ENCODE data around the gene TMEM8B.
"Not testable (repeated sequence)": the region's sequence is repeated elsewhere in the genome, so short reads cannot be mapped to it uniquely, and the experiment has no call there.

Gene TMEM8B

DNA sequence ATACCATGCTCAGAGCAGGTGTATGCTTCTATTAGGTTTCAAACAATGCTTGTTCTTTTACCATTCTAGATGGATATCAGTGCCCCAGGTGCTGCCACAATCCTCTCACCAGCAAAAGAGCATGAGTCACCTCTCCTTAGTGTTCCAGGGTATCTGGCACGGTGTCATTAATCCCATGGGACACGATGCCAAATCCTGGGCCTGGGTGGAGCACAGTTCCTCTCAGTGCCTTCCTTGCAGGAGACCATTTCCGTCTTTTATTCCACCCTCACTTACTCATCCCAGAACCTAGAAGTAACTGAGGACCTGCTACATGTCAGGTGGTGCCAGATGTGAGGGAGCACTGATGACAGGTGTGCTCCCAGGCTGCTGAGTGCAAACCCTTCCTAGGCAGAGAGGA, 42.5 kb downstream of the TMEM8B start:
- no peak for DNase-seq (ENCODE audit: low read depth)
- H3K4me3 ChIP-seq (ENCODE audit: low read depth, low read length) = no peak overlapping the region

DNA sequence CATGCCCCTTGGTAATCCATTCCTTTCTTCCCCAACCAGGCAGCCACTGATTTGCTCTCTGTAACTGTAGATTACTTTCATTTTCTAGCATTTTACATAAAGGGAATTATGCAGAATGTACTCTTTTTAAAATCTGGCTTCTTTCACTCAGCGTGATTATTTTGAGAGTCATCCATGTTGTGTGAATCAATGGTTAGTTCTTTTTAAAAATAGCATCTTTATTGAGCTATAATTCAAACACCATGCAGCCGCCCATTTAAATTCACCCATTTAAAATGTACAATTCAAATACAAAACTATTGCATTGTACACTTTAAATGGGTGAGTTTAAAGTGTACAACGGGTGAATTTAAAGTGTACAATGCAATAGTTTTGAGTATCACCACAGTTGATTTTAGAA, 43.5 kb downstream of the TMEM8B start:
- no peak overlapping the region for H3K4me3 ChIP-seq (ENCODE audit: low read depth, low read length)
- DNase-seq (ENCODE audit: low read depth) = no peak
- TF ChIP-seq, protein P1, sequence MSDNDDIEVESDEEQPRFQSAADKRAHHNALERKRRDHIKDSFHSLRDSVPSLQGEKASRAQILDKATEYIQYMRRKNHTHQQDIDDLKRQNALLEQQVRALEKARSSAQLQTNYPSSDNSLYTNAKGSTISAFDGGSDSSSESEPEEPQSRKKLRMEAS (IDR thresholded peaks at IDR 0.05; ENCODE audit: low read depth, low read length) = no peak
- TF ChIP-seq POLR2A (IDR thresholded peaks at IDR 0.05; ENCODE audit: extremely low read depth, insufficient read length) = no peak
- TF ChIP-seq MYC (IDR thresholded peaks at IDR 0.05; ENCODE audit: low read depth, low read length) = no peak
- TF ChIP-seq, protein P2, sequence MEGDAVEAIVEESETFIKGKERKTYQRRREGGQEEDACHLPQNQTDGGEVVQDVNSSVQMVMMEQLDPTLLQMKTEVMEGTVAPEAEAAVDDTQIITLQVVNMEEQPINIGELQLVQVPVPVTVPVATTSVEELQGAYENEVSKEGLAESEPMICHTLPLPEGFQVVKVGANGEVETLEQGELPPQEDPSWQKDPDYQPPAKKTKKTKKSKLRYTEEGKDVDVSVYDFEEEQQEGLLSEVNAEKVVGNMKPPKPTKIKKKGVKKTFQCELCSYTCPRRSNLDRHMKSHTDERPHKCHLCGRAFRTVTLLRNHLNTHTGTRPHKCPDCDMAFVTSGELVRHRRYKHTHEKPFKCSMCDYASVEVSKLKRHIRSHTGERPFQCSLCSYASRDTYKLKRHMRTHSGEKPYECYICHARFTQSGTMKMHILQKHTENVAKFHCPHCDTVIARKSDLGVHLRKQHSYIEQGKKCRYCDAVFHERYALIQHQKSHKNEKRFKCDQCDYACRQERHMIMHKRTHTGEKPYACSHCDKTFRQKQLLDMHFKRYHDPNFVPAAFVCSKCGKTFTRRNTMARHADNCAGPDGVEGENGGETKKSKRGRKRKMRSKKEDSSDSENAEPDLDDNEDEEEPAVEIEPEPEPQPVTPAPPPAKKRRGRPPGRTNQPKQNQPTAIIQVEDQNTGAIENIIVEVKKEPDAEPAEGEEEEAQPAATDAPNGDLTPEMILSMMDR (IDR thresholded peaks at IDR 0.05; ENCODE audit: low read depth, low read length) = no peak

More for the DNA sequence above, 42.5 kb downstream of the TMEM8B start:
- no peak for TF ChIP-seq POLR2A (IDR thresholded peaks at IDR 0.05; ENCODE audit: extremely low read depth, insufficient read length)
- TF ChIP-seq MYC (IDR thresholded peaks at IDR 0.05; ENCODE audit: low read depth, low read length) = no peak
- TF ChIP-seq, protein P2 (IDR thresholded peaks at IDR 0.05; ENCODE audit: low read depth, low read length) = no peak
- TF ChIP-seq, protein P1 (IDR thresholded peaks at IDR 0.05; ENCODE audit: low read depth, low read length) = no peak

DNA sequence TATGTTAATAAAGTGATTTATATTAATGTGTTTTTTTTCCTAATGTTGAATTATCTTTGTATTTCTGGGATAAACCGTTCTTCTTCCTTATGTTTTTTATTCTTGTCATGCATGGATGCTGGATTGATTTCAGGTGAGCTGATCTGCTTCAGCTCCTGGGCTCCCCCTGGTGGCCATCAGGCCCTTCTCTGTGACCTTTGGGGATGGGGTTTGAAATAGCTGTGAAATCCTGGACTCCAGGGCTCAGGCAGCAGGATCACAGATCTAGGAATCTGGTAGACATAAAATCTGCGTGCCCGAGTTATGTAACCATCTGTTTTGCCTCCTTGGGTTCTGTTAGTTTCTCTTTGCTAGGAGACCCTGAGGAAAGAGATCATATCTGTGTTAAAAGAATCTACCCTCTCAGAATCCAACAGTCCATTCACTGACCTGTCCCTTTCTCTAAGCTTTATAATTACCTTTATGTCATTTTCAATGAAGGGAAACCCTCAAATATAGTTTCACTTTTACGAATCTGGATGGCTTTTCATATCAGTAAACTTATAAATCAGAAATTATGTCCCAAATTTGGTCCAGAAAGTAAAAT, 53.3 kb downstream of the TMEM8B start:
- no peak overlapping the region for H3K4me3 ChIP-seq (ENCODE audit: low read depth, low read length)
- DNase-seq (ENCODE audit: low read depth) = peak; percentile 52
- TF ChIP-seq, protein P2 (IDR thresholded peaks at IDR 0.05; ENCODE audit: low read depth, low read length) = peak; percentile 83
- TF ChIP-seq, protein P1 (IDR thresholded peaks at IDR 0.05; ENCODE audit: low read depth, low read length) = no peak

DNA sequence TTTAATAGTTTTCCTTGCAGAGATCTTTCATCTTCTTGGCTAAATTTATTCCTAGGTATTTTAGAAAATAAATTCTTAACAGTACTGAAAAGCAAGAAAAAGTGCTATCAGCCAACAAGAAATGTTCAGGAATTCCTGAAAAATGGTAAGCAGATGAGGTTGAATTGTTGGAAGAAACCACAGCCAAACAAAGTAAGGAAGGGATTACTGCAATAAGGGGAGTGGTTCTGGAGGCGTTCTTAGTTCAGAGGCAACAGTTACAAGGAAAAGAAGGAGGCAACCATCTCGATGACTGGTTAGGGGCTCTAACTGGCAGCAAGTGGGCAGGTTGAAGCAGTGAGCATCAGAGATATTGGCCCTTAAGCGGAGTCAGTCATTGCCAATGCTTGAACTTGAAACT, 54.0 kb downstream of the TMEM8B start:
- TF ChIP-seq, protein P2 (IDR thresholded peaks at IDR 0.05; ENCODE audit: low read depth, low read length) = no peak
- no peak for TF ChIP-seq POLR2A (IDR thresholded peaks at IDR 0.05; ENCODE audit: extremely low read depth, insufficient read length)
- TF ChIP-seq MYC (IDR thresholded peaks at IDR 0.05; ENCODE audit: low read depth, low read length) = no peak
- TF ChIP-seq, protein P1 (IDR thresholded peaks at IDR 0.05; ENCODE audit: low read depth, low read length) = no peak
- no peak for DNase-seq (ENCODE audit: low read depth)
- H3K4me3 ChIP-seq (ENCODE audit: low read depth, low read length) = no peak overlapping the region

DNA sequence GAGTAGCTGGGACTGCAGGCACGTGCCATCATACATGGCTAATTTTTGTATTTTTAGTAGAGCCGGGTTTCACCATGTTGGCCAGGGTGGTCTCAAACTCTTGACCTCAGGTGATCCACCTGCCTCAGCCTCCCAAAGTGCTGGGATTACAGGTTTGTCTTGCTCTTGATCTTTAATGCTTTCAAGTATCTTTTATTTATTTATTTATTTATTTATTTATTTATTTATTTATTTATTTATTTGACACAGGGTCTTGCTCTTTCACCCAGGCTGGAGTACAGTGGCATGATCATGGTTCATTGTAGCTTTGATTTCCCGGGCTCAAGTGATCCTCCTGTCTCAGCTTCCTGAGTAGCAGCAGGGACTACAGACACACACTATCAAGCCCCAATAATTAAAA, 55.9 kb downstream of the TMEM8B start:
- DNase-seq (ENCODE audit: low read depth); H3K4me3 ChIP-seq (ENCODE audit: low read depth, low read length): not testable (repeated sequence)

DNA sequence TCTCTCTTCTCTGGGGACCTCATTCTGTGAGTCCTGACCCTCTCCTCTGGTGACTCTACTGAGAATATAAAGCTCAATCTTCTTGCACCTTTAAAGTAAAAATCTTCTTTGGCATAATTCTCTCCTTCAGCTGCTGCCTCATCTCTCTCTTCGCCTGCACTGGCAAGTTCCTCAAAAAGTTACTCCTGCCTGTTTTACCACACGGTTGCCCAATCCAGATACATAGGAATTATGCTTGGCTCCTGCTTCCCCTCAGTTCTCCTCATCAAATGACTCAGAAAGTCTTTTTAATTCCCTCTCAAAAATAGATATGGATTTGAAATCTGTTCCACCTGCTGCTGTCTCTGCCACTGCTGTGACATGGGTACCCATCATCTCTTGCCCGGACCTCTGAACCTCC, 62.6 kb downstream of the TMEM8B start:
- no peak overlapping the region for H3K4me3 ChIP-seq (ENCODE audit: low read depth, low read length)
- DNase-seq (ENCODE audit: low read depth) = peak; percentile 44
- TF ChIP-seq, protein P2 (IDR thresholded peaks at IDR 0.05; ENCODE audit: low read depth, low read length) = no peak
- TF ChIP-seq, protein P1 (IDR thresholded peaks at IDR 0.05; ENCODE audit: low read depth, low read length) = no peak
- TF ChIP-seq POLR2A (IDR thresholded peaks at IDR 0.05; ENCODE audit: extremely low read depth, insufficient read length) = no peak
